K562 (cell line): ENCODE results near the gene OR2C1. TPM values are rescaled to one million over a fixed set of nuclear protein-coding genes. Genes with fewer than 3 reads are reported as not detected.

ENCODE experiments used
- ARID3A ChIP-seq: IDR thresholded peaks from 2 replicates; pipeline ENCODE4 v1.6.1; 2012; ENCODE audit warnings: low read depth, low read length, improper control_type of control experiment, borderline replicate concordance
- ARID3B ChIP-seq: fragments of 250-450 bp; sonication (Bioruptor Pico); IDR thresholded peaks from 2 replicates; pipeline ENCODE4 v1.4.0; 2020; ENCODE audit warnings: borderline replicate concordance
- ATF3 ChIP-seq, 2 experiments: fragments of 450-650 bp in 1 of 2; sonication (generic) in 1 of 2; formaldehyde crosslinking in 1 of 2; IDR thresholded peaks in 1 of 2; conservative IDR thresholded peaks in 1 of 2; 2 replicates each; pipeline versions ENCODE4 v1.6.1 to v1.8.1; 2016 to 2023; ENCODE audit warnings: mild to moderate bottlenecking in 2 of 2, moderate library complexity in 2 of 2, inconsistent platforms in 1 of 2, missing genetic modification reagents in 1 of 2
- ATF6 ChIP-seq: sonication (generic); formaldehyde crosslinking; IDR thresholded peaks from 2 replicates; pipeline ENCODE4 v1.4.0; 2020; ENCODE audit warnings: mild to moderate bottlenecking, missing genetic modification reagents
- BACH1 ChIP-seq: fragments of 200-800 bp; sonication (Bioruptor generic); IDR thresholded peaks from 2 replicates; pipeline ENCODE4 v1.6.1; 2016; ENCODE audit warnings: missing genetic modification characterization, missing compliant biosample characterization
- CGGBP1 ChIP-seq: fragments of 250-450 bp; sonication (Bioruptor Pico); IDR thresholded peaks from 2 replicates; pipeline ENCODE4 v1.9.0; 2021; ENCODE audit warnings: mild to moderate bottlenecking
- DACH1 ChIP-seq: fragments of 450-650 bp; IDR thresholded peaks from 2 replicates; pipeline ENCODE4 v1.6.1; 2018; ENCODE audit not compliant: partially characterized antibody
- E2F1 ChIP-seq: sonication (generic); formaldehyde crosslinking; IDR thresholded peaks from 2 replicates; pipeline ENCODE4 v1.8.1; 2023; ENCODE audit warnings: mild to moderate bottlenecking, missing genetic modification reagents, moderate library complexity
- FOXK1 ChIP-seq: sonication (generic); formaldehyde crosslinking; IDR thresholded peaks from 2 replicates; pipeline ENCODE4 v1.8.0; 2022; ENCODE audit warnings: missing genetic modification reagents, mild to moderate bottlenecking, borderline replicate concordance
- HEY1 ChIP-seq: fragments of 250-450 bp; sonication (Bioruptor Pico); IDR thresholded peaks from 2 replicates; pipeline ENCODE4 v1.5.0; 2020; ENCODE audit warnings: mild to moderate bottlenecking, moderate library complexity, borderline replicate concordance
- HNRNPL ChIP-seq: fragments of 200-400 bp; formaldehyde crosslinking; IDR thresholded peaks from 2 replicates; pipeline ENCODE4 v1.6.1; 2017; ENCODE audit warnings: low read depth, mild to moderate bottlenecking, low read length
- LEF1 ChIP-seq: fragments of 450-650 bp; IDR thresholded peaks from 2 replicates; pipeline ENCODE4 v1.6.1; 2016; ENCODE audit warnings: mild to moderate bottlenecking
- NCOA6 ChIP-seq: fragments of 450-650 bp; IDR thresholded peaks from 2 replicates; pipeline ENCODE4 v1.6.1; 2017; ENCODE audit warnings: mild to moderate bottlenecking
- ZBTB12 ChIP-seq: fragments of 250-450 bp; sonication (Bioruptor Pico); IDR thresholded peaks from 2 replicates; pipeline ENCODE4 v1.4.0; 2020
- ZBTB2 ChIP-seq: fragments of 450-650 bp; IDR thresholded peaks from 2 replicates; pipeline ENCODE4 v1.6.1; 2016; ENCODE audit warnings: antibody characterized with exemption
- ZNF212 ChIP-seq: fragments of 450-650 bp; formaldehyde crosslinking; IDR thresholded peaks from 2 replicates; pipeline ENCODE4 v1.4.0; 2020; ENCODE audit warnings: mild to moderate bottlenecking
- ZNF354B ChIP-seq: fragments of 250-450 bp; sonication (Bioruptor Pico); IDR thresholded peaks from 2 replicates; pipeline ENCODE4 v1.4.0; 2020
- ZNF699 ChIP-seq: fragments of 250-450 bp; sonication (Bioruptor Pico); IDR thresholded peaks from 2 replicates; pipeline ENCODE4 v1.8.0; 2021; ENCODE audit warnings: mild to moderate bottlenecking, moderate library complexity; ENCODE audit not compliant: insufficient replicate concordance
- polyA plus RNA-seq, 8 experiments: library from polyadenylated mRNA; depleted of rRNA in 4 of 8; stranded (reverse) in 5 of 8; unstranded in 3 of 8; fragments of >200 nt; fragmentation: Nextera tagmentation in 2 of 8; fragmentation: Illumina TruSeq in 1 of 8; extraction: Ambion mirVana in 2 of 8; extraction: Trizol in 1 of 8; gene quantifications; 2 replicates each; pipeline versions ENCODE4 v1.2.1 to v1.2.3, GENCODE V29; 2011 to 2014; ENCODE audit warnings: inconsistent platforms in 1 of 8, missing spikeins in 1 of 8
- total RNA-seq, 7 experiments: library from RNA; depleted of rRNA in 6 of 7; stranded (reverse); fragments of >200 nt in 6 of 7; fragmentation: Illumina TruSeq in 2 of 7; extraction: Trizol in 2 of 7; gene quantifications; 2 replicates each; pipeline versions ENCODE4 v1.2.1 to v1.2.3, GENCODE V29; 2011 to 2021; ENCODE audit warnings: low replicate concordance in 1 of 7

The OR2C1 gene
- total and polyA plus RNA-seq, 9 of the 15 experiments (the other 6 are each of a cell fraction or from before 2014, with no cell fraction given) = not detected

- TF ChIP-seq ATF3 (IDR thresholded peaks at IDR 0.05) = peak; percentile 19; the same call in 1 of the 2 replicates
- no peak for TF ChIP-seq ATF3 (CRISPR knock-in tag; conservative IDR thresholded peaks at IDR 0.05)
- no peak for TF ChIP-seq DACH1
- no peak for TF ChIP-seq ZNF212 (CRISPR knock-in tag)
- no peak for TF ChIP-seq ZNF699 (CRISPR knock-in tag)
- TF ChIP-seq BACH1 (tag) = no peak
- no peak for TF ChIP-seq HNRNPL
- no peak for TF ChIP-seq ARID3B (CRISPR knock-in tag)
- no peak for TF ChIP-seq E2F1
- no peak for TF ChIP-seq ZBTB12 (CRISPR knock-in tag)
- 0 out of 2 replicates have a peak, but pooled peaks have one; percentile 23 for TF ChIP-seq ZBTB2
- no peak for TF ChIP-seq ATF6 (CRISPR knock-in tag)
- no peak for TF ChIP-seq NCOA6
- TF ChIP-seq ARID3A = no peak
- TF ChIP-seq HEY1 (CRISPR knock-in tag) = no peak
- TF ChIP-seq CGGBP1 (CRISPR knock-in tag) = no peak
- no peak for TF ChIP-seq ZNF354B (CRISPR knock-in tag)
- TF ChIP-seq LEF1 = peak; percentile 87
- TF ChIP-seq FOXK1 = no peak
Observed at GRCh38 chr16:3388325-3388724, 32.6 kb downstream of the OR2C1 start (continued).
